Mononuclear cell (primary cell): ENCODE data around the gene ASAP2. TPM values are rescaled to one million over a fixed set of nuclear protein-coding genes. Genes with fewer than 3 reads are reported as not detected.

Source experiments
- H3K27me3 ChIP-seq: 2 replicates; pipeline ENCODE4 v1.6.0; 2011; ENCODE audit warnings: low read length, control low read depth; ENCODE audit not compliant: insufficient read depth
- H3K4me1 ChIP-seq: 2 replicates; pipeline ENCODE4 v1.5.1; 2011; ENCODE audit warnings: mild to moderate bottlenecking, low read length, control low read depth; ENCODE audit not compliant: insufficient read depth
- H3K4me3 ChIP-seq: 2 replicates; pipeline ENCODE4 v1.5.1; 2011; ENCODE audit warnings: mild to moderate bottlenecking, low read length, moderate library complexity
- H3K9me3 ChIP-seq: 2 replicates; pipeline ENCODE4 v1.5.1; 2011; ENCODE audit warnings: low read depth, mild to moderate bottlenecking, control low read depth, low read length
- total RNA-seq: library from RNA; depleted of rRNA; stranded (reverse); fragments of >200 nt; gene quantifications from one replicate; pipeline ENCODE4 v1.2.3, GENCODE V29; 2012

Gene ASAP2
- total RNA-seq, 1 donor, result 4.6 TPM

GRCh38 chr2:9230051-9230802 is 23.6 kb downstream of the ASAP2 start:
- Histone ChIP-seq H3K4me1 (peaks cover 44% of the 10 kb centered on the region), H3K4me3 (no peak overlapping the region)

GRCh38 chr2:9230881-9231280 is 24.3 kb downstream of the ASAP2 start:
- Histone ChIP-seq H3K9me3 (no peaks in the 10 kb centered on the region), H3K4me3 (no peak overlapping the region), H3K27me3 (peaks cover 9% of the 10 kb centered on the region), H3K4me1 (peaks cover 44% of the 10 kb centered on the region)

More at GRCh38 chr2:9230051-9230802, 23.6 kb downstream of the ASAP2 start:
- Histone ChIP-seq H3K9me3 (no peaks in the 10 kb centered on the region), H3K27me3 (peaks cover 9% of the 10 kb centered on the region)

GRCh38 chr2:9231291-9232165 is 24.9 kb downstream of the ASAP2 start:
- H3K4me1 ChIP-seq, result peaks cover 44% of the 10 kb centered on the region
- H3K27me3 ChIP-seq, result peaks cover 9% of the 10 kb centered on the region
- no peaks in the 10 kb centered on the region for H3K9me3 ChIP-seq
- no peak overlapping the region for H3K4me3 ChIP-seq

- H3K4me3 ChIP-seq, result no peak overlapping the region
- no peaks in the 10 kb centered on the region for H3K9me3 ChIP-seq
- H3K27me3 ChIP-seq, result peaks cover 9% of the 10 kb centered on the region
- H3K4me1 ChIP-seq, result peaks cover 44% of the 10 kb centered on the region
Measured at GRCh38 chr2:9232166-9232479, 25.5 kb downstream of the ASAP2 start.

- Histone ChIP-seq H3K4me3 (no peak overlapping the region), H3K9me3 (no peaks in the 10 kb centered on the region), H3K4me1 (peaks cover 44% of the 10 kb centered on the region), H3K27me3 (peaks cover 9% of the 10 kb centered on the region)
Measured at GRCh38 chr2:9232886-9233285, 26.3 kb downstream of the ASAP2 start.

- H3K9me3 ChIP-seq, result no peaks in the 10 kb centered on the region
- H3K27me3 ChIP-seq, result peaks cover 9% of the 10 kb centered on the region
- peaks cover 44% of the 10 kb centered on the region for H3K4me1 ChIP-seq
- H3K4me3 ChIP-seq, result no peak overlapping the region
Measured at GRCh38 chr2:9234680-9235146, 28.1 kb downstream of the ASAP2 start.

GRCh38 chr2:9235147-9236044 is 28.8 kb downstream of the ASAP2 start:
- no peak overlapping the region for H3K4me3 ChIP-seq
- H3K9me3 ChIP-seq, result no peaks in the 10 kb centered on the region
- peaks cover 9% of the 10 kb centered on the region for H3K27me3 ChIP-seq
- H3K4me1 ChIP-seq, result peaks cover 40% of the 10 kb centered on the region

- H3K27me3 ChIP-seq, result peaks cover 9% of the 10 kb centered on the region
Measured at GRCh38 chr2:9236045-9236344, 29.4 kb downstream of the ASAP2 start.

GRCh38 chr2:9236867-9237266 is 30.3 kb downstream of the ASAP2 start:
- Histone ChIP-seq H3K9me3 (no peaks in the 10 kb centered on the region), H3K27me3 (peaks cover 9% of the 10 kb centered on the region), H3K4me3 (no peak overlapping the region), H3K4me1 (peaks cover 25% of the 10 kb centered on the region)

More at GRCh38 chr2:9236045-9236344, 29.4 kb downstream of the ASAP2 start:
- H3K9me3 ChIP-seq, result no peaks in the 10 kb centered on the region
- peaks cover 34% of the 10 kb centered on the region for H3K4me1 ChIP-seq
- H3K4me3 ChIP-seq, result no peak overlapping the region

GRCh38 chr2:9237831-9238230 is 31.2 kb downstream of the ASAP2 start:
- H3K9me3 ChIP-seq, result no peaks in the 10 kb centered on the region
- peaks cover 5% of the 10 kb centered on the region for H3K27me3 ChIP-seq
- no peak overlapping the region for H3K4me3 ChIP-seq
- peaks cover 19% of the 10 kb centered on the region for H3K4me1 ChIP-seq

GRCh38 chr2:9238591-9239326 is 32.1 kb downstream of the ASAP2 start:
- Histone ChIP-seq H3K9me3 (no peaks in the 10 kb centered on the region), H3K27me3 (no peaks in the 10 kb centered on the region), H3K4me1 (peaks cover 14% of the 10 kb centered on the region), H3K4me3 (no peak overlapping the region)

GRCh38 chr2:9239616-9240015 is 33.0 kb downstream of the ASAP2 start:
- H3K4me1 ChIP-seq, result peaks cover 5% of the 10 kb centered on the region
- no peak overlapping the region for H3K4me3 ChIP-seq
- H3K27me3 ChIP-seq, result no peaks in the 10 kb centered on the region
- no peaks in the 10 kb centered on the region for H3K9me3 ChIP-seq

GRCh38 chr2:9240745-9241144 is 34.1 kb downstream of the ASAP2 start:
- H3K27me3 ChIP-seq, result no peaks in the 10 kb centered on the region
- H3K4me3 ChIP-seq, result no peak overlapping the region
- H3K9me3 ChIP-seq, result no peaks in the 10 kb centered on the region
- no peaks in the 10 kb centered on the region for H3K4me1 ChIP-seq

GRCh38 chr2:9241233-9241632 is 34.6 kb downstream of the ASAP2 start:
- Histone ChIP-seq H3K27me3 (no peaks in the 10 kb centered on the region), H3K9me3 (no peaks in the 10 kb centered on the region), H3K4me1 (no peaks in the 10 kb centered on the region), H3K4me3 (no peak overlapping the region)
